Endothelial cell of umbilical vein (primary cell): ENCODE results near the gene MBOAT1. TPM values are rescaled to one million over a fixed set of nuclear protein-coding genes. Genes with fewer than 3 reads are reported as not detected.

Source experiments
- BruUV-seq: library from RNA; stranded (reverse); fragments of 400-500 nt; replicated peaks from 2 replicates; lab custom pipeline; 2021; lab: Mats Ljungman, UMichigan
- CTCF ChIA-PET: fragments of 300-600, 350-600 bp; sonication (Branson Sonifier 250); formaldehyde crosslinking; loops from one replicate; lab custom pipeline; 2021; ENCODE audit warnings: antibody characterized with exemption, inconsistent platforms; lab: Charles Lee
- POLR2A ChIA-PET: fragments of 300-600, 350-600 bp; sonication (Branson Sonifier 250); formaldehyde crosslinking; loops from one replicate; lab custom pipeline; 2021; ENCODE audit warnings: antibody characterized with exemption, inconsistent platforms; lab: Charles Lee
- DNase-seq: peaks from one replicate; pipeline ENCODE4 v3.0.0-alpha.2; 2011; ENCODE audit warnings: low read depth, low spot score
- FAIRE-seq: peaks from 2 replicates; lab custom pipeline; 2011; peaks lifted over from hg19 to GRCh38; lab: Jason Lieb, UNC
- H2AFZ ChIP-seq: 2 replicates; pipeline ENCODE4 v1.6.0; 2012; ENCODE audit warnings: low read depth, low read length, control low read depth, inconsistent platforms
- H3K27ac ChIP-seq: 2 replicates; pipeline ENCODE4 v1.5.1; 2011; ENCODE audit warnings: low read depth, mild to moderate bottlenecking, control low read depth, low read length, moderate library complexity; ENCODE audit not compliant: insufficient read depth
- H3K27me3 ChIP-seq, 2 experiments: 2 replicates each; pipeline versions ENCODE4 v1.6.0 to v1.6.1; 2011; ENCODE audit warnings: low read length in 2 of 2, mixed read lengths in 1 of 2; ENCODE audit not compliant: control insufficient read depth in 2 of 2, insufficient read depth in 2 of 2
- H3K36me3 ChIP-seq, 2 experiments: 2 replicates in 1 of 2; 3 replicates in 1 of 2; pipeline ENCODE4 v1.5.1; 2011; ENCODE audit warnings: low read length in 2 of 2, mild to moderate bottlenecking in 1 of 2, moderate library complexity in 1 of 2; ENCODE audit not compliant: control insufficient read depth in 2 of 2, insufficient read depth in 2 of 2; ENCODE audit errors: extremely low read depth in 1 of 2
- H3K4me1 ChIP-seq: 3 replicates; pipeline ENCODE4 v1.5.1; 2011; ENCODE audit warnings: mild to moderate bottlenecking, low read length; ENCODE audit not compliant: control insufficient read depth, insufficient read depth; ENCODE audit errors: extremely low read depth
- H3K4me2 ChIP-seq: 2 replicates; pipeline ENCODE4 v1.6.1; 2011; ENCODE audit warnings: low read length, control low read depth, mixed read lengths; ENCODE audit not compliant: insufficient read depth
- H3K4me3 ChIP-seq, 3 experiments: fragments of 200-600 bp in 1 of 3; sonication (generic), shearing (Covaris generic) in 1 of 3; replicated peaks in 1 of 3; 2 replicates each; pipeline ENCODE4 v1.5.1; 2011 to 2016; ENCODE audit warnings: control low read depth in 3 of 3, low read length in 3 of 3, mild to moderate bottlenecking in 2 of 3, inconsistent platforms in 1 of 3, low read depth in 1 of 3, moderate library complexity in 1 of 3; ENCODE audit not compliant: insufficient read depth in 1 of 3
- H3K79me2 ChIP-seq: 2 replicates; pipeline ENCODE4 v1.6.0; 2012; ENCODE audit warnings: low read length, inconsistent platforms; ENCODE audit not compliant: control insufficient read depth, insufficient read depth
- H3K9ac ChIP-seq: replicated peaks from 2 replicates; pipeline ENCODE3; 2011; ENCODE audit warnings: low read length, control low read depth; ENCODE audit not compliant: insufficient read depth; ENCODE audit errors: extremely low read depth
- H3K9me1 ChIP-seq: replicated peaks from 3 replicates; pipeline ENCODE4 v1.6.0; 2011; ENCODE audit warnings: mild to moderate bottlenecking, low read length; ENCODE audit not compliant: control insufficient read depth, insufficient read depth; ENCODE audit errors: extremely low read depth
- H3K9me3 ChIP-seq: replicated peaks from 2 replicates; pipeline ENCODE4 v1.5.1; 2012; ENCODE audit warnings: low read length, inconsistent platforms; ENCODE audit not compliant: control insufficient read depth, insufficient read depth
- H4K20me1 ChIP-seq: replicated peaks from 2 replicates; pipeline ENCODE3; 2011; ENCODE audit warnings: mild to moderate bottlenecking, low read length; ENCODE audit not compliant: control insufficient read depth, insufficient read depth; ENCODE audit errors: extremely low read depth
- CTCF ChIP-seq, 2 donors: IDR thresholded peaks; 1 replicate in 1 of 2; 2 replicates in 1 of 2; pipeline ENCODE4 v1.5.1; 2011; ENCODE audit warnings: low read length in 2 of 2, mild to moderate bottlenecking in 2 of 2, moderate library complexity in 2 of 2, control low read depth in 1 of 2, inconsistent platforms in 1 of 2, low read depth in 1 of 2; ENCODE audit not compliant: insufficient read depth in 1 of 2; ENCODE audit errors: extremely low read depth in 1 of 2
- EZH2 ChIP-seq: IDR thresholded peaks from 2 replicates; pipeline ENCODE4 v1.6.1; 2012; ENCODE audit warnings: borderline replicate concordance, low read depth, mild to moderate bottlenecking, moderate library complexity, low read length, inconsistent platforms; ENCODE audit not compliant: severe bottlenecking
- FOS ChIP-seq: IDR thresholded peaks from 2 replicates; pipeline ENCODE4 v1.6.1; 2011; ENCODE audit warnings: mild to moderate bottlenecking, low read length, moderate library complexity, borderline replicate concordance; ENCODE audit not compliant: insufficient read depth
- GATA2 ChIP-seq: IDR thresholded peaks from 2 replicates; pipeline ENCODE4 v1.7.0; 2011; ENCODE audit warnings: low read depth, mild to moderate bottlenecking, moderate library complexity, mixed read lengths, low read length; ENCODE audit not compliant: insufficient read length, insufficient read depth
- JUN ChIP-seq: IDR thresholded peaks from 2 replicates; pipeline ENCODE4 v1.6.1; 2011; ENCODE audit warnings: borderline replicate concordance, low read depth; ENCODE audit not compliant: insufficient read length, insufficient read depth
- MAX ChIP-seq: IDR thresholded peaks from 2 replicates; pipeline ENCODE4 v1.6.1; 2011; ENCODE audit not compliant: insufficient read depth, insufficient read length
- MYC ChIP-seq: IDR thresholded peaks from one replicate; pipeline ENCODE4 v1.6.1; 2011; ENCODE audit warnings: mild to moderate bottlenecking, low read depth, low read length
- POLR2A ChIP-seq: IDR thresholded peaks from 2 replicates; pipeline ENCODE4 v1.6.1; 2012; ENCODE audit warnings: low read depth, mild to moderate bottlenecking, control low read depth, low read length
- POLR2AphosphoS5 ChIP-seq: IDR thresholded peaks from 2 replicates; pipeline ENCODE4 v1.6.1; 2012; ENCODE audit warnings: low read depth, mild to moderate bottlenecking, control low read depth, low read length, moderate library complexity; ENCODE audit not compliant: insufficient read depth
- dilution Hi-C: fragments of 300-500 bp; cut with MboI; formaldehyde crosslinking; loops from one replicate; pipeline ENCODE4 v1.15.0; 2019; ENCODE audit warnings: low sequenced_read_pairs; ENCODE audit not compliant: extremely low pct_ligation_motif_present
- intact Hi-C: fragments of 100-400 bp; cut with micrococcal nuclease; formaldehyde crosslinking; loops from one replicate; pipeline ENCODE4 v1.10.0; 2022
- polyA plus RNA-seq, 4 experiments: library from polyadenylated mRNA; depleted of rRNA in 3 of 4; stranded (reverse) in 3 of 4; unstranded in 1 of 4; fragments of >200 nt; gene quantifications; 2 replicates each; pipeline versions ENCODE4 v1.2.1 to v1.2.3, GENCODE V29; 2011 to 2012; ENCODE audit warnings: missing spikeins in 1 of 4
- total RNA-seq: library from RNA; stranded (reverse); gene quantifications from 2 replicates; pipeline ENCODE4 v1.2.3, GENCODE V29; 2021

MBOAT1 gene
- total and polyA plus RNA-seq, 2 donors (not counting 3 experiments of a cell fraction or from before 2014, with no cell fraction given) = 2.1 to 5.4 TPM

GRCh38 chr6:20242397-20242796 is 30.1 kb upstream of the MBOAT1 start:
- Histone ChIP-seq H3K4me3 (no peak overlapping the region), H3K4me2 (no peak overlapping the region), H3K79me2 (no peaks in the 10 kb centered on the region), H2AFZ (no peak overlapping the region), H3K27me3 (no peaks in the 10 kb centered on the region), H3K9me1 (no peaks in the 10 kb centered on the region), H3K4me1 (no peaks in the 10 kb centered on the region), H3K9me3 (no peaks in the 10 kb centered on the region), H3K9ac (no peak overlapping the region), H4K20me1 (no peaks in the 10 kb centered on the region), H3K27ac (no peak overlapping the region), H3K36me3 (no peaks in the 10 kb centered on the region)
- CTCF ChIA-PET = no interaction called here
- no TSS peak for BruUV-seq
- dilution Hi-C loops (no loop called here), intact Hi-C loops (no loop called here)
- DNase-seq (no peak), FAIRE-seq (no peak)
- POLR2A ChIA-PET = no interaction called here
- TF ChIP-seq POLR2A (no peak), FOS (no peak), EZH2 (no peak), CTCF (IDR thresholded peaks at IDR 0.05; ENCODE audit: extremely low read depth in 1 of 2, insufficient read depth in 1 of 2, low read depth in 1 of 2, low read length in 2 of 2) (no peak), POLR2AphosphoS5 (no peak), MYC (no peak), JUN (no peak), MAX (no peak), GATA2 (no peak)
